HepG2 (cell line): ENCODE measurements around the gene GTF2A1. TPM values are rescaled to one million over a fixed set of nuclear protein-coding genes. Genes with fewer than 3 reads are reported as not detected.
A peak's percentile ranks its signal among the peaks of the same experiment; 100 is the strongest.

Experiments
- ATAC-seq: fragments of 200-7000 bp; cut with Tn5 transposase; 3 replicates; pipeline ENCODE4 v1.9.1; 2020; ENCODE audit warnings: mild to moderate bottlenecking, moderate library complexity
- BruUV-seq: library from RNA; stranded (reverse); fragments of 400-500 nt; replicated peaks from 2 replicates; lab custom pipeline; 2021; lab: Mats Ljungman, UMichigan
- CTCF ChIA-PET: fragments of 300-600 bp; formaldehyde crosslinking; extraction: SDS; loops from one replicate; lab custom pipeline; 2021; ENCODE audit warnings: low total read pairs, inconsistent platforms, low intra/inter-chr PET ratio; lab: Yijun Ruan, JAX
- POLR2A ChIA-PET: fragments of 350-600 bp; sonication (Branson Sonifier 250); formaldehyde crosslinking; loops from one replicate; lab custom pipeline; 2020; ENCODE audit warnings: antibody characterized with exemption, inconsistent platforms; lab: Yijun Ruan, JAX
- DNase-seq: peaks from one replicate; pipeline ENCODE4 v3.0.0-alpha.2; 2015; ENCODE audit warnings: low spot score
- FAIRE-seq: peaks from 3 replicates; lab custom pipeline; 2011; peaks lifted over from hg19 to GRCh38; lab: Jason Lieb, UNC
- H2AFZ ChIP-seq: one replicate; pipeline ENCODE4 v1.6.1; 2011; ENCODE audit warnings: low read length, inconsistent platforms
- H3K27ac ChIP-seq: fragments of 300-600 bp; 3 replicates; pipeline ENCODE4 v1.8.0; 2011; ENCODE audit warnings: mixed run types, mild to moderate bottlenecking, mixed read lengths, low read length, inconsistent platforms; ENCODE audit not compliant: insufficient read depth; ENCODE audit errors: extremely low read length
- H3K27me3 ChIP-seq, 2 experiments: fragments of 200-600 bp in 1 of 2; 2 replicates in 1 of 2; 3 replicates in 1 of 2; pipeline versions ENCODE4 v1.6.0 to v1.8.0; 2011; ENCODE audit warnings: low read length in 2 of 2, mild to moderate bottlenecking in 2 of 2, moderate library complexity in 2 of 2, inconsistent platforms in 1 of 2; ENCODE audit not compliant: insufficient read depth in 2 of 2, control insufficient read depth in 1 of 2
- H3K36me3 ChIP-seq, 2 experiments: fragments of 200-600 bp in 1 of 2; replicated peaks in 1 of 2; 2 replicates in 1 of 2; 3 replicates in 1 of 2; pipeline versions ENCODE4 v1.5.1 to v1.8.0; 2011; ENCODE audit warnings: low read length in 2 of 2, inconsistent platforms in 1 of 2; ENCODE audit not compliant: insufficient read depth in 2 of 2, control insufficient read depth in 1 of 2
- H3K4me1 ChIP-seq: 2 replicates; pipeline ENCODE4 v1.5.1; 2012; ENCODE audit warnings: low read length, inconsistent platforms; ENCODE audit not compliant: insufficient read depth
- H3K4me2 ChIP-seq: 2 replicates; pipeline ENCODE4 v1.6.0; 2011; ENCODE audit warnings: low read depth, low read length, inconsistent platforms
- H3K4me3 ChIP-seq, 3 experiments: fragments of 200-600 bp in 1 of 3; sonication (generic), shearing (Covaris generic) in 1 of 3; replicated peaks in 1 of 3; 2 replicates each; pipeline ENCODE4 v1.5.1; 2011 to 2016; ENCODE audit warnings: low read length in 3 of 3, inconsistent platforms in 2 of 3, low read depth in 2 of 3, mild to moderate bottlenecking in 2 of 3, control low read depth in 1 of 3, mixed read lengths in 1 of 3; ENCODE audit not compliant: insufficient read depth in 1 of 3
- H3K79me2 ChIP-seq: one replicate; pipeline ENCODE4 v1.6.1; 2011; ENCODE audit warnings: low read length, inconsistent platforms; ENCODE audit not compliant: insufficient read depth
- H3K9ac ChIP-seq: 2 replicates; pipeline ENCODE4 v1.6.0; 2011; ENCODE audit warnings: mild to moderate bottlenecking, low read depth, low read length, inconsistent platforms; ENCODE audit not compliant: insufficient read depth
- H3K9me3 ChIP-seq: 2 replicates; pipeline ENCODE4 v1.5.1; 2012; ENCODE audit warnings: mild to moderate bottlenecking, low read length
- H4K20me1 ChIP-seq: 2 replicates; pipeline ENCODE4 v1.6.0; 2011; ENCODE audit warnings: inconsistent platforms, mild to moderate bottlenecking, low read length, moderate library complexity; ENCODE audit not compliant: insufficient read depth
- ARHGAP35 ChIP-seq: sonication (generic); formaldehyde crosslinking; IDR thresholded peaks from 2 replicates; pipeline ENCODE4 v1.9.0; 2022; ENCODE audit warnings: mild to moderate bottlenecking, inconsistent platforms, moderate library complexity, missing genetic modification reagents, borderline replicate concordance
- CBX5 ChIP-seq: sonication (generic); formaldehyde crosslinking; IDR thresholded peaks from 2 replicates; pipeline ENCODE4 v1.4.0; 2020; ENCODE audit warnings: missing genetic modification reagents, borderline replicate concordance
- CHCHD3 ChIP-seq: sonication (generic); formaldehyde crosslinking; IDR thresholded peaks from 2 replicates; pipeline ENCODE4 v1.8.0; 2022; ENCODE audit warnings: mild to moderate bottlenecking, missing genetic modification reagents, moderate library complexity
- HNRNPL ChIP-seq: fragments of 200-400 bp; formaldehyde crosslinking; IDR thresholded peaks from 2 replicates; pipeline ENCODE4 v1.6.1; 2017; ENCODE audit warnings: mild to moderate bottlenecking, low read depth, low read length
- POLR2A ChIP-seq, 2 experiments: IDR thresholded peaks; 2 replicates each; pipeline ENCODE4 v1.6.1; 2011; ENCODE audit warnings: low read depth in 2 of 2, low read length in 2 of 2, mild to moderate bottlenecking in 1 of 2, moderate library complexity in 1 of 2; ENCODE audit not compliant: insufficient read depth in 1 of 2
- SIN3A ChIP-seq: IDR thresholded peaks from 2 replicates; pipeline ENCODE4 v1.6.1; 2011; ENCODE audit warnings: low read depth, mild to moderate bottlenecking, control low read depth, low read length, borderline replicate concordance
- TP53 ChIP-seq: sonication (generic); formaldehyde crosslinking; conservative IDR thresholded peaks from 2 replicates; pipeline ENCODE4 v1.4.0; 2020; ENCODE audit warnings: missing genetic modification reagents
- ZNF441 ChIP-seq: sonication (generic); formaldehyde crosslinking; IDR thresholded peaks from 2 replicates; pipeline ENCODE4 v1.7.0; 2021; ENCODE audit warnings: missing genetic modification reagents, borderline replicate concordance
- WGBS: methylation state at CpG from one replicate; pipeline ENCODE4 v1.1.6; 2017; ENCODE audit warnings: low lambda C conversion rate; 5-methylcytosine and 5-hydroxymethylcytosine counted together
- in situ Hi-C: cut with HindIII; loops from 2 replicates; pipeline ENCODE4 v1.10.0; 2017; ENCODE audit warnings: low pct_unique_long_range_greater_than_20kb; ENCODE audit not compliant: extremely low pct_ligation_motif_present
- intact Hi-C: fragments of 100-400 bp; cut with micrococcal nuclease; formaldehyde crosslinking; loops from one replicate; pipeline ENCODE4 v1.10.0; 2022; ENCODE audit not compliant: unreplicated experiment
- polyA plus RNA-seq, 8 experiments: library from polyadenylated mRNA; depleted of rRNA in 3 of 8; stranded (reverse) in 7 of 8; unstranded in 1 of 8; fragments of >200 nt; fragmentation: Illumina TruSeq in 4 of 8; extraction: Trizol in 4 of 8; gene quantifications; 2 replicates each; pipeline versions ENCODE4 v1.2.1 to v1.2.3, GENCODE V29; 2011 to 2016; ENCODE audit warnings: low read depth in 4 of 8, missing spikeins in 1 of 8, mixed read lengths in 1 of 8; ENCODE audit not compliant: insufficient read depth in 1 of 8
- total RNA-seq, 5 experiments: library from RNA; depleted of rRNA; stranded (reverse); fragments of >200 nt; fragmentation: Illumina TruSeq; extraction: Trizol; gene quantifications; 2 replicates each; pipeline ENCODE4 v1.2.3, GENCODE V29; 2016; ENCODE audit warnings: low read depth in 1 of 5
- TF ChIP-seq, protein P1 (sequence below): sonication (generic); formaldehyde crosslinking; IDR thresholded peaks from 2 replicates; pipeline ENCODE4 v1.4.0; 2020; ENCODE audit warnings: missing genetic modification reagents, borderline replicate concordance
- TF ChIP-seq, protein P2 (sequence below): sonication (generic); formaldehyde crosslinking; IDR thresholded peaks from 2 replicates; pipeline ENCODE4 v1.5.0; 2020; ENCODE audit warnings: missing genetic modification reagents
- TF ChIP-seq, protein P3 (sequence below), 2 experiments: sonication (generic) in 1 of 2; formaldehyde crosslinking in 1 of 2; IDR thresholded peaks; 2 replicates each; pipeline versions ENCODE4 v1.6.1 to v1.9.0; 2014 to 2022; ENCODE audit warnings: antibody characterized with exemption in 1 of 2, borderline replicate concordance in 1 of 2, inconsistent platforms in 1 of 2, low read depth in 1 of 2, missing genetic modification reagents in 1 of 2
- TF ChIP-seq, protein P4 (sequence below): sonication (generic); formaldehyde crosslinking; IDR thresholded peaks from 2 replicates; pipeline ENCODE4 v1.5.1; 2020; ENCODE audit warnings: mild to moderate bottlenecking, moderate library complexity, missing genetic modification reagents

The GTF2A1 gene
- total and polyA plus RNA-seq, 2 of the 13 experiments (the other 11 are each of a cell fraction or from before 2014, with no cell fraction given): 14.9 to 17.5 TPM

- TF ChIP-seq, protein P1, sequence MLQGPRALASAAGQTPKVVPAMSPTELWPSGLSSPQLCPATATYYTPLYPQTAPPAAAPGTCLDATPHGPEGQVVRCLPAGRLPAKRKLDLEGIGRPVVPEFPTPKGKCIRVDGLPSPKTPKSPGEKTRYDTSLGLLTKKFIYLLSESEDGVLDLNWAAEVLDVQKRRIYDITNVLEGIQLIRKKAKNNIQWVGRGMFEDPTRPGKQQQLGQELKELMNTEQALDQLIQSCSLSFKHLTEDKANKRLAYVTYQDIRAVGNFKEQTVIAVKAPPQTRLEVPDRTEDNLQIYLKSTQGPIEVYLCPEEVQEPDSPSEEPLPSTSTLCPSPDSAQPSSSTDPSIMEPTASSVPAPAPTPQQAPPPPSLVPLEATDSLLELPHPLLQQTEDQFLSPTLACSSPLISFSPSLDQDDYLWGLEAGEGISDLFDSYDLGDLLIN: no peak
- no peak for TF ChIP-seq CBX5 (CRISPR knock-in tag)
- TF ChIP-seq, protein P2, sequence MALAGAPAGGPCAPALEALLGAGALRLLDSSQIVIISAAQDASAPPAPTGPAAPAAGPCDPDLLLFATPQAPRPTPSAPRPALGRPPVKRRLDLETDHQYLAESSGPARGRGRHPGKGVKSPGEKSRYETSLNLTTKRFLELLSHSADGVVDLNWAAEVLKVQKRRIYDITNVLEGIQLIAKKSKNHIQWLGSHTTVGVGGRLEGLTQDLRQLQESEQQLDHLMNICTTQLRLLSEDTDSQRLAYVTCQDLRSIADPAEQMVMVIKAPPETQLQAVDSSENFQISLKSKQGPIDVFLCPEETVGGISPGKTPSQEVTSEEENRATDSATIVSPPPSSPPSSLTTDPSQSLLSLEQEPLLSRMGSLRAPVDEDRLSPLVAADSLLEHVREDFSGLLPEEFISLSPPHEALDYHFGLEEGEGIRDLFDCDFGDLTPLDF (CRISPR knock-in tag): no peak
Measured at GRCh38 chr14:81221579-81222102, 882 bp upstream of the GTF2A1 start (continued).

DNA sequence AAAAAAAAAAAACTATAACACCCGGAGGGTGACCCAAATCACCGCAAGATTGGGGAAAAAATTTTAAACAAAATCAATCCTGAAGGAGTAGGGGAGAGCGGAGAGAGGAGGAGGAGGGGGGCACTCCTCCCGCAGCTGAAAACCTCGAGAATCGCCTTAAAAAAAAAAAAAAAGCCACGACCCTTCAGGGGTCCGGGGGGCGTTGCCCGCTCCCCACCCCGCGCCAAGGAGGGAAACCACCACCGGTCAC lies 254 bp downstream of the GTF2A1 start:
- H3K4me3 ChIP-seq: peak overlapping the region; percentile 77 to 94 (median 84)
- peaks cover 0 to 10% of the 10 kb centered on the region in 2 experiments; a peak in 3 of 5 replicates for H3K36me3 ChIP-seq
- POLR2A ChIA-PET: interaction anchor here (1.0 to 2.2 kb wide), 13 partner anchors 10 to 313 kb away, joined by 3 to 20 read pairs (median 6); partner anchors contain the start of genes CEP128 and SEL1L
- in situ Hi-C loops (no loop called here), intact Hi-C loops (no loop called here)
- BruUV-seq: no TSS peak
- H2AFZ ChIP-seq: no peak overlapping the region
- no peaks in the 10 kb centered on the region for H3K27me3 ChIP-seq
- H3K9me3 ChIP-seq: no peaks in the 10 kb centered on the region
- no peak for ATAC-seq
- no peak for FAIRE-seq
- peak overlapping the region; percentile 50 for H3K4me2 ChIP-seq
- H3K9ac ChIP-seq: peak overlapping the region; percentile 94
- WGBS: 2% methylated on average over 13 of the region's 13 CpGs
- peaks cover 36% of the 10 kb centered on the region for H3K4me1 ChIP-seq
- H3K79me2 ChIP-seq: peaks cover 38% of the 10 kb centered on the region
- CTCF ChIA-PET: no interaction called here
- peak overlapping the region; percentile 100 for H3K27ac ChIP-seq
- no peaks in the 10 kb centered on the region for H4K20me1 ChIP-seq
- no peak for DNase-seq
- TF ChIP-seq CHCHD3 (no peak), HNRNPL (0 out of 2 replicates have a peak, but pooled peaks have one; percentile 42), TP53 (CRISPR knock-in tag) (no peak), POLR2A (IDR thresholded peaks at IDR 0.05; ENCODE audit: insufficient read depth in 1 of 2, low read depth in 2 of 2, low read length in 2 of 2) (peak in 1 of 2 experiments; percentile 99; a peak in 2 of 4 replicates), ZNF441 (CRISPR knock-in tag) (no peak), ARHGAP35 (0 out of 2 replicates have a peak, but pooled peaks have one; percentile 7), SIN3A (0 out of 2 replicates have a peak, but pooled peaks have one; percentile 30)
- TF ChIP-seq, protein P3, sequence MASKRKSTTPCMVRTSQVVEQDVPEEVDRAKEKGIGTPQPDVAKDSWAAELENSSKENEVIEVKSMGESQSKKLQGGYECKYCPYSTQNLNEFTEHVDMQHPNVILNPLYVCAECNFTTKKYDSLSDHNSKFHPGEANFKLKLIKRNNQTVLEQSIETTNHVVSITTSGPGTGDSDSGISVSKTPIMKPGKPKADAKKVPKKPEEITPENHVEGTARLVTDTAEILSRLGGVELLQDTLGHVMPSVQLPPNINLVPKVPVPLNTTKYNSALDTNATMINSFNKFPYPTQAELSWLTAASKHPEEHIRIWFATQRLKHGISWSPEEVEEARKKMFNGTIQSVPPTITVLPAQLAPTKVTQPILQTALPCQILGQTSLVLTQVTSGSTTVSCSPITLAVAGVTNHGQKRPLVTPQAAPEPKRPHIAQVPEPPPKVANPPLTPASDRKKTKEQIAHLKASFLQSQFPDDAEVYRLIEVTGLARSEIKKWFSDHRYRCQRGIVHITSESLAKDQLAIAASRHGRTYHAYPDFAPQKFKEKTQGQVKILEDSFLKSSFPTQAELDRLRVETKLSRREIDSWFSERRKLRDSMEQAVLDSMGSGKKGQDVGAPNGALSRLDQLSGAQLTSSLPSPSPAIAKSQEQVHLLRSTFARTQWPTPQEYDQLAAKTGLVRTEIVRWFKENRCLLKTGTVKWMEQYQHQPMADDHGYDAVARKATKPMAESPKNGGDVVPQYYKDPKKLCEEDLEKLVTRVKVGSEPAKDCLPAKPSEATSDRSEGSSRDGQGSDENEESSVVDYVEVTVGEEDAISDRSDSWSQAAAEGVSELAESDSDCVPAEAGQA (IDR thresholded peaks at IDR 0.05; ENCODE audit: low read depth): no peak
- TF ChIP-seq, protein P3 (CRISPR knock-in tag; IDR thresholded peaks at IDR 0.05; ENCODE audit: borderline replicate concordance): no peak; the same call in 1 of the 2 replicates
- TF ChIP-seq, protein P4, sequence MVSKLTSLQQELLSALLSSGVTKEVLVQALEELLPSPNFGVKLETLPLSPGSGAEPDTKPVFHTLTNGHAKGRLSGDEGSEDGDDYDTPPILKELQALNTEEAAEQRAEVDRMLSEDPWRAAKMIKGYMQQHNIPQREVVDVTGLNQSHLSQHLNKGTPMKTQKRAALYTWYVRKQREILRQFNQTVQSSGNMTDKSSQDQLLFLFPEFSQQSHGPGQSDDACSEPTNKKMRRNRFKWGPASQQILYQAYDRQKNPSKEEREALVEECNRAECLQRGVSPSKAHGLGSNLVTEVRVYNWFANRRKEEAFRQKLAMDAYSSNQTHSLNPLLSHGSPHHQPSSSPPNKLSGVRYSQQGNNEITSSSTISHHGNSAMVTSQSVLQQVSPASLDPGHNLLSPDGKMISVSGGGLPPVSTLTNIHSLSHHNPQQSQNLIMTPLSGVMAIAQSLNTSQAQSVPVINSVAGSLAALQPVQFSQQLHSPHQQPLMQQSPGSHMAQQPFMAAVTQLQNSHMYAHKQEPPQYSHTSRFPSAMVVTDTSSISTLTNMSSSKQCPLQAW (CRISPR knock-in tag): no peak
